Coronary artery (tissue), 2 donors: ENCODE measurements around the gene EXOC6B.

ENCODE experiments used
- DNase-seq: peaks from one replicate; pipeline ENCODE4 v3.0.0-alpha.2; 2017; ENCODE audit warnings: low spot score
- H3K27ac ChIP-seq, 2 donors: fragments of 200-600 bp; sonication (generic); one replicate each; pipeline ENCODE4 v1.5.1; 2016 to 2019
- H3K4me3 ChIP-seq: fragments of 200-600 bp; sonication (generic); 2 replicates; pipeline ENCODE4 v1.5.1; 2016; ENCODE audit warnings: mild to moderate bottlenecking, moderate library complexity
- TF ChIP-seq, protein P1 (sequence below): fragments of 200-600 bp; sonication (generic); IDR thresholded peaks from one replicate; pipeline ENCODE4 v1.5.1; 2019; ENCODE audit warnings: antibody characterized with exemption

The EXOC6B gene

DNA sequence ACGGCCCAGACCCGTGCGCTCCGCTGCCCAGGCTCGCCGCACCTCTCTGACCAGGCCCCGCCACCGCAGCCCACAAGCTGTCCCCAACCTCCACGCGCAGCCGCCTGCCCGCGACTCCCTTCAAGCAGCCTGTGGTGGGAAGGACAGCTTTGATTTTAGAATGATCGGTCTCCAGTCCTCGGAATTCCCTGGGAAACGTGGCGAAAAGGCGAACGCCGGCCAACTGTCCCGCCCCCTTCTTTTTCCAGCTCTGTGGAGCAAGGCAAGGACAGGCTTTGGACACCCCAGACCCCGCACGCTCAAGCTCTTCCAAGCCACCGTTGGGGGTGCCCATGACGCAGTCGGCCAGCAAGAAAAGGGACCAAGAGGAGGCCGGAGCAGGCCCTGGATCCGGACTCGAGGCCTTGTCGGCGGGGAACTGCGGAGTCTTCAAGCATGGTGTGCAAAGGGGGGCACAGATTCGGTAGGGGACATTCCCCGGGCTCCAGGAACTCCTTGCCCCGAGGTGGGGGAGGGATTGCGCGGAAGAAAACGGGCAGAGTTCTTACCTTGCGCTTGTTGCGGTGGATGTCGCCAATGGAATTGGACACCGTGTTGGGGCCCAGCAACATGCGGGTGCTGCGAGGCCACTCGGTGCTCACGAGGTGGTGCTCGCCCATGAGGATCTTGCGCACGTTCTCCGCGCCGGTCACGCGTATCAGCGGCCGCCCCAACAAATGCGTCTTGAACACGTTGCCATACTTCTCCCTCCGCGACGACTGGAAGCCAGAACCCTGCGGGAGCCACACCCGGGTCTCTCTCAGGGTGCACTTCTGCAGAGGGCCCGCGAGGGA lies 682.2 kb downstream of the EXOC6B start:
- Histone ChIP-seq H3K27ac (peak overlapping the region; percentile 62 to 90), H3K4me3 (peak overlapping the region; percentile 80)
- TF ChIP-seq, protein P1, sequence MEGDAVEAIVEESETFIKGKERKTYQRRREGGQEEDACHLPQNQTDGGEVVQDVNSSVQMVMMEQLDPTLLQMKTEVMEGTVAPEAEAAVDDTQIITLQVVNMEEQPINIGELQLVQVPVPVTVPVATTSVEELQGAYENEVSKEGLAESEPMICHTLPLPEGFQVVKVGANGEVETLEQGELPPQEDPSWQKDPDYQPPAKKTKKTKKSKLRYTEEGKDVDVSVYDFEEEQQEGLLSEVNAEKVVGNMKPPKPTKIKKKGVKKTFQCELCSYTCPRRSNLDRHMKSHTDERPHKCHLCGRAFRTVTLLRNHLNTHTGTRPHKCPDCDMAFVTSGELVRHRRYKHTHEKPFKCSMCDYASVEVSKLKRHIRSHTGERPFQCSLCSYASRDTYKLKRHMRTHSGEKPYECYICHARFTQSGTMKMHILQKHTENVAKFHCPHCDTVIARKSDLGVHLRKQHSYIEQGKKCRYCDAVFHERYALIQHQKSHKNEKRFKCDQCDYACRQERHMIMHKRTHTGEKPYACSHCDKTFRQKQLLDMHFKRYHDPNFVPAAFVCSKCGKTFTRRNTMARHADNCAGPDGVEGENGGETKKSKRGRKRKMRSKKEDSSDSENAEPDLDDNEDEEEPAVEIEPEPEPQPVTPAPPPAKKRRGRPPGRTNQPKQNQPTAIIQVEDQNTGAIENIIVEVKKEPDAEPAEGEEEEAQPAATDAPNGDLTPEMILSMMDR, result no peak
- DNase-seq, result peak; percentile 74

DNA sequence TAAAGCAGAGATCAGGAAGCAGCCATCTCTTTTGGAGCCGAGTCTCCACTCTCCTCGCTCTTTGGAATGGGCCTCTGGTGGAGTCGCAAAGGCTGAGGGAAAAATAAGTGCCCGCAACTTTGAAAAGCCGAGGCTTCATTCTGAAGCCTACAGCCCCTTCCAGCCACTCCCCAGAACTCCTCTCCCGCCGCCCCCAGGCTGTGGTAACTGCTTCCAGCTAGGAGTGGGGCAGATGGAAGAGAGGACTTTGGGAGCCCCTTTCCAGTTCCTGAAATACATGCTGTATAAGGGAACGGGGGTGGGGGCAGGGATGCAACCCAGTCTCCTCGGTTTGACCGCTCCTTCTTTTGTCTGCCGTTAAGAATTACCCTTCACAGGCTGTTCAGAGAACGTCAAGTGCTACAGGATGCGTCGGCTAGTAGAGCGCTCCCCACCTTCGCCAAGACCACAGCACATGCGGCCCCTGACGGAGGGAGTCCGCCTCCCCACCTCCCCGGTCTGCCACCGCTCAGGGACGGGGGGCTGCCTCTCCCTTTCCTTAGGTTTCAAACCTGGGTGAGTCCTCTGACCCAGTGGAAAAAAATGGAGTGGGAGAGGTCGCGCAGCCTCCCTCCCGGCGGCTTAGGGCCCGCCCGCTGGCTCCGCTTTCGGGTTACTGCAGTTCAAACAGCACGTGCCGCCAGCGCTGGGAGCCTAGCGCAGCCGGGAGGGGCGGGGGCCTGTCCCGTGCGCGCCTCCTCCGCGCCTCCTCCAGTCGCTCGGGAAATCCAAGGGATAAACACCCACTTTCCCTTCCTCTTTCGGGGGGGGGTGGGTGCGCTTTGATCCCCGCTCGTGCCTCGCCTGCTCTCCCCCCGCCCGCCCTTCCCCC lies 683.0 kb downstream of the EXOC6B start:
- peak overlapping the region; percentile 62 to 90 for H3K27ac ChIP-seq
- TF ChIP-seq, protein P1, result no peak
- peak; percentile 84 for DNase-seq
- peak overlapping the region; percentile 80 for H3K4me3 ChIP-seq

DNA sequence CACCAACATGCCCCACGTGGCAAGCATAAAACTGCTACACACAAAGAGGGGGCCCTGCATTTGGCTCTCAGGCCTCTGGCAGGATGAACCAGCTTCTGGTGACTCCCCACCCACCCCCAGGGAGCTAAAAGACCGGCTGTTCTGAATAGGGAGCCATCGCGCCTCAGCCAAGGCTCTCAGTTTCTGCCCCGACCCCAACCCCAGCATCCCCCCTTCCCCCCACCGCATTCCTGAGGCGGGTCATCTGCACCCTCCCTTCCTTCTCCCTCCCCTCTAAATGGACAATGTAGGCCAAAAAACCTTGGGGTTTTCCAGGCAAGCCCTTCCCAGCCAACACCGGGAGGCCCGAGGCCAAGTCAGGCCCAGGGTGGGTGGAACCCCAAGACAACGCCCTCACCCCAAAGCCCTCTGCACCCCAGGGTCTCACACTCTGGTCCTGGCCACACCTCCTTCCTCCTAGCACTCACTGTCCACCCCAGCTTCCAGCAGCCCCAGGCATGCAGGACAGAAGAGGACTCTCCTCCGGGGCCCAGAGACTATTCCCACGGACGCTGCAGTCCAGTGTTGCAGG lies 683.9 kb downstream of the EXOC6B start:
- Histone ChIP-seq H3K4me3 (no peak overlapping the region), H3K27ac (peak overlapping the region; percentile 62 to 90)
- TF ChIP-seq, protein P1, result no peak
- peak; percentile 72 for DNase-seq

DNA sequence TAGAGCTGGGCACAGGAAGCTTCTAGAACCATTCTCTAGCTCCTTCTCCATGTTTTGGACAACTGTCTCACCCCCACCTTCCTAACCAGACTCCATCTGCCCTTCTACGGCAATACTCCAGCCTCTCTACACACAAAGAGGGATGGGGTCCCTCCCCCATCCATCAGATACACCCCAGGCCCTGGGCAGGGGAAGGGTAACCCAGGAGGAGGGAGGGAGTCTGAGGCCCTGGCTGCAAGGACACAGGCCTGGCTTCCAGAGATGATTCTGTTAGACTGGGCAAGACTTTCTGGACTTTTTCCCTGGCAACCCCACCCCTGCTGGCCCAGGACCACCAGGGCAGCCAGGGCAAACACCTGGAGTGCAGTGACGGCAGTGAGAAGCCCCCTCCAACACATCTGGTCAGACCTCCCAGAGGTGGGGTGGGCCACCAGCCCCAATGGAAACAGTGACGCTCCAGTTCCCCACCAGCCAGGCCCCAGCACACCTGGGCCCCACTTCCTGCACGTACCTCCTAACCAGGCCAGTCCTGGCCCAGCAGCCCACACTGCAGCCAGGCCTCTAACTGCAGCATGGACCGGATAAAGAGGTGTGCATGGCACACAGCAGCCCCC lies 684.7 kb downstream of the EXOC6B start:
- Histone ChIP-seq H3K27ac (peak overlapping the region in 1 of 2 donors; percentile 42), H3K4me3 (no peak overlapping the region)
- TF ChIP-seq, protein P1, result no peak
- DNase-seq, result peak; percentile 64

DNA sequence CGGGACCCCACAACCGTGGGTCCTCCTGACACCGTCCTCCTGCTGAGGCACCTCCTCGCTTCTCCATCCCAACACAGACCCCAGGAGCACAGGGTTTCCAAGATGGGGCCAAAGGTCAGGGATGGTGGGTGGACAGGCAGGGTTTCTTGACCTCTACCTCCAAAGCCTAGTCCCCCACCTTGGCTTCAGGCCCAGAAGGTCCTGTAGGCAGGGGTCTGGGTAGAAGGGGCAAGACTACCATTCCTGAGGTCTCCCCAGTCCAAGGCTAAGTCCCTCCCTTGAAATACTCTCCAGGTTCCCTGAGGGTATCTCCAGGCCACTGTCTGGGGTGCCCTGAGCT lies 685.2 kb downstream of the EXOC6B start:
- DNase-seq, result peak; percentile 72
- TF ChIP-seq, protein P1, result no peak
- no peak overlapping the region for H3K4me3 ChIP-seq
- H3K27ac ChIP-seq, result peak overlapping the region; percentile 72 to 88

DNA sequence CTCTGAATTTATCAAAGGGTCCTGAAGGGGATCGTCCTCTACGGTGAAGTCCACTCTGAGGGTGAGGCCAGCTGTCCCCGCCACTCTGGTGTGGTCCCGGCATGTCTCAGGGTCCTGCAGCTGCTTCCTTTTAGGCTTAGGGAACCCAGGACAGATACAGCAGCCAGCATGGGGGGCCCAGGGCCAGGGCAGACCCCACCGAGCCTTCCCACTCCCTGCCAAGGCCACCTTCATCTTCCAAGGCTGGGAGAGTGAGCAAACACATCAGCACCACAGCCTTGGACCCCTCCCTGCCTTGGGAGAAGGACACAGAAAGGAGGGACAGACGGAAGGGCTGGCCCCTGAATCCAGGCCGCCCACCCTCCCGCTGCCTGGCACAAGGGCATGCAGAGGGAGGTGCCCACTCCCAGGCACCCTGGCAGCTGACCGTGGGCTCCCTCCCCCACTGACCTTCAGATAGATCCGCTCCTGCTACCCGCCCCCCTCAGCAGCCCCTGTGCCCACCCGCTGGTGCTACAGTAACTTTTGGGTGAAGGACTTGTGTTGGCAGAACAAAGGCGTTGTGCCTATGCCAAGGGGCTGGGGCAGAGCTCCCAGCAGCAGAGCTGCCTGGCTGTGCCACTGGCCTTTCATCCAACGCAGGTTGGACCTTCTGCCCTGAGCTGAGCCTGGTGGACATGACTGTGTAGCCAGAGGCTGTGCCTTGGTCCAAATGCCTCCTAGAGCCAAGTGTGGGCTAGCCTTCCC lies 685.8 kb downstream of the EXOC6B start:
- H3K4me3 ChIP-seq, result no peak overlapping the region
- H3K27ac ChIP-seq, result peak overlapping the region; percentile 72 to 88
- DNase-seq, result peak; percentile 68
- TF ChIP-seq, protein P1, result no peak
